Activated CD8-positive, alpha-beta memory T cell treated with anti-CD3 and anti-CD28 coated beads for 4 hours (primary cell): ENCODE data around the gene HEG1.

Source experiments
- DNase-seq, 2 donors: peaks; one replicate each; pipeline ENCODE4 v3.0.0-alpha.2; 2020; ENCODE audit warnings: low read depth in 2 of 2

Gene HEG1

GRCh38 chr3:125069968-125070745 is 14.4 kb upstream of the HEG1 start:
- DNase-seq = no peak

GRCh38 chr3:125069452-125069851 is 13.7 kb upstream of the HEG1 start:
- DNase-seq = no peak

DNA sequence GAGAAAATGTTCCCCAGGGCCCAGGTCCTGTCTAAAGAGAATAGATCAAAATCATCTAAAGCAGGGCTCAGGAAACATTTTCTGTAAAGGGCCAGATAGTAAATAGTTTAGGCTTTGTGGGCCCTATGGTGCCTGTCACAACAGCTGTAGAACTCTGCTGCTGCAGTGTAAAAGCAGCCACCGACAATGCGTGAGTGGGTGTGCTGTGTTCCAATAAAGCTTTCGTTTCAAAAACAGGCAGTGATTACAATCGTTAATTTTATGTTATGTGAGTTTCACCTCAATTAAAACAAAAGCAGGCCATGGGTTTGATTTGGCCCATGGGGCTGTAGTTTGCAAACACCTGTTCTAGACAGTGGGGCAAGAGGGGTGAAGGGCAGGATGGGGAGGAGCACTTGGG is 12.5 kb upstream of the HEG1 start:
- DNase-seq = no peak

DNA sequence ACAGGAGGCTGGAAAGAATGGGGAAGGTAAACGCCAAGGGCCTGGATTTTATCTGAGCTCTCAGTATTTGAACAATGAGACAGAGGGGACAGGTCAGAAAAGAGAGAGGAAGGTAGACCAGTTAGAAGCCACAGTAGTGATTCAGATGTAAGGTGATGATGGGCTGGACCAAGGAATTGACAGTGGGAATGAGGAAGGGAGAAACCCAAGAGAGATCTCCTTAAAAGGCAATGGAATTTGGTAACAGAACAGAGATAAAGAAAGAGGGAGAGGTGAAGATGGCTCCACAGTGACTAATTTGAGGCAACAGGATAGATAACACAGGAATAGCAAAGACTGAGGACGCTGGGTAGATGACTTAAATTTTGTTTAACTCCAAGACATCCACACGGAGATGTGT is 11.4 kb upstream of the HEG1 start:
- no peak for DNase-seq

- no peak for DNase-seq
Measured at GRCh38 chr3:125062904-125063618, 7.3 kb upstream of the HEG1 start.

DNA sequence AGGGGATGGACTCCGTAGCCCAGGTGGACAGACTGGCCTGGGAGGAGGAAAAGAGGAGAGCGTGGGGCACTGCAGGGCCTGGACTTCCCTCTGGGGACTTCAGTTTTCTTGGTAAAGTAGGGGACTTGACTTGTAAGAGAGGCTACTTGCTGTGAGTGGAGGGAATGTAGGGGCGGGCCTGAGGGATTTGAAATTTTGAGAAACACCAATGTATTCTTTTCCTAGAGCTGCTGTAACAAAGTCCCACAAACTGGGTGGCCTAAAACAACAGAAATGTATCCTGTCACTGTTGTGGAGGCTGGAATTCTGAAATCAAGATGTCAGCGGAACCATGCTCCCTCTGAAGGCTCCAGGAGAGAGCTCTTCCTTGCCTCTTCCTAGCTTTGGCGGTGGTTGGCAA is 5.8 kb upstream of the HEG1 start:
- DNase-seq = no peak

DNA sequence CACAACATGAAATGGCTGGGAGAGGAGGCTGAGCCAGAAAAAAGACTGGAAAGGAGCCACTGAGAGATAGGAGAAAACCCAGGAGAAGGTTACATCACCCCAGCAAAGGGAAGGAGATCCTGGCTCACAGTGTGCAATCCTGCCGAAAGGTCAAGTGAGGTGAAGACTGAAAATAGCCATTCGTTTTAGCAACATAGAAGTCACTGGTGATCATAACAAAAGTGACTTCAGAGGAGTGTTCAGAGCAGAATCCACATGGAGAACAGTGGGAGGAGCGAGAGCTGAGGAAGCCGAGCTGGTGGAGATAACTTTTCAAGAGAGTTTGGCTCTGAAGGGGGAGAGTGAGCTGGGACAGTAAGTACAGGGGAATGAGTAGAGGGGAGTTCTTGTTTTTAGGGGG is 5.4 kb upstream of the HEG1 start:
- no peak for DNase-seq

DNA sequence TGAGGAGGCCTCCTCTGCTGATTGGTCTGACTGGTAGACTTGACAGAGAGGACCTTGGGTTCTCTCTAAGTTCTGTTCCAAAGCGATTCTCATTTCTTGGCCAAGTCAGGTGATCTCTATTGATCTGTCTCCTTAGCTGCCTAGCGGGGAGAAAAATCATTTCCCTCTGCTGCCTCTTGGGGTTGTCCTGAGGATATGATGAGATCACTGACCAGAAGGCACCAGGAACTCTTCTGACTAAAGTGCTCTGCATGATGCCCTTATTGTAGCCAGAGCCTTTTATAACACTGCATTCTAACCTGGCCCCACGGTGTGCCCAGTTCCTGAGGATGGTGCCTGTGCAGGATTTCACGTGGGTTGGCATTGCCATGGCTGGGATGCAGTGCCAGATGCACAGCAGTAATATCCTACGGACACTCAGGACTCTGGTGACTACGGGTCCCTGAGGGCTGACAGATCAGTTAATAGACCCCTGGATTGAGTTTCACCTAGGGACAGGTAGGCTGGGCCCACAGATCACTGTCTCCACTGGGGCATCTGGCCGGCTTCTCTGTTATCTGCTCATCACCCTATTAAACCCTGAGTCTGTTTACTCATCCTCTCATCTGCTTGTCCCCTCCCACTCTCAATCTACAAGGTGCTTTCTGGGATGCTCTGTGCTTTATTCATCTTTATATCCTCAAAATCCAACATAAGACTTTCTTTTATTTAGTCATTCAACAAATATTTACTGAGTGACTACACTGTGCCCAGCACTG is 3.9 kb upstream of the HEG1 start:
- DNase-seq = no peak

- no peak for DNase-seq
Measured at GRCh38 chr3:125058959-125059358, 3.2 kb upstream of the HEG1 start.

GRCh38 chr3:125058529-125058928 is 2.7 kb upstream of the HEG1 start:
- no peak for DNase-seq

GRCh38 chr3:125057186-125057850 is 1.5 kb upstream of the HEG1 start:
- DNase-seq = no peak

GRCh38 chr3:125055331-125055912 is 375 bp downstream of the HEG1 start:
- DNase-seq = no peak

DNA sequence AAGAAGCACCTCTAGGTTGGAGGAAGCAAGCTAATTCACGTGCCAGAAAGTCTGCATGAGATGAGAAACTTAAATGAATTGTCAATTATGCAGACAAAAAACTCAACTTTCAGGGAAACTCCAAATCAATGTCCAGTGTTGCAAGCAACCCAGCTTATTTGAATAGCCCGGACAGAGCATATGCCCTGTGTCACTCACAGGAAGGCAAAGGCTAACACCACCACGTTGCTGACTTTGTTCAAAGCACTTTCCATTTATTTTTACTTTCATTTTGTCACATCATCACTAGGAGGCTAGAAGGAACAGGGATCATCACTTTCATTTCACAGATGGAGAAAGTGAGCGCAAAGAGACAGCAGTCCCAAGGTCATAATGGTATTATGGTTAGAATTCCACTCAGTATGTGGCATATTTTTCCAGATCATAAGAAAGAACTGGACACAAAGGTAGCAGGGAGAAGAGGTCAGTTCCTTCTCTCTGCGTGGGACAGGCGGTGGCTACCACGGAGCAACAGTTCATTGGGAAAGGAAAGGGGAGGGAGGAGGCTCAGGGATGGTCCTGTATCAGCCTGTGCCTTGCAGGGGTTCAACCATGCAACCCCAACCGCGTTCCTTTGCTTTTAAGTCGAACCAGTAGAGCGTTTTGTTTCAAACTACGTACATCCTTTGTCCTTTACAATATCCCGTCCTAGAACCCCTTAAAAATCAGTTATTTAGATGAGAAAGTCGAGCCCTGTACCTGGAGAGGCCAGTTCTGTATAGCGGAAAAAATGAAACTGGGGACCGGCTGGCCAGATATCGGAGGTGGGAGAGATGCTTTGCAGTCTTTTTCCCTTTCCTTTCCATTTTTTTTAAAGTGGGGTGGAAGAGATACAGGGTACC is 1.1 kb downstream of the HEG1 start:
- no peak for DNase-seq

DNA sequence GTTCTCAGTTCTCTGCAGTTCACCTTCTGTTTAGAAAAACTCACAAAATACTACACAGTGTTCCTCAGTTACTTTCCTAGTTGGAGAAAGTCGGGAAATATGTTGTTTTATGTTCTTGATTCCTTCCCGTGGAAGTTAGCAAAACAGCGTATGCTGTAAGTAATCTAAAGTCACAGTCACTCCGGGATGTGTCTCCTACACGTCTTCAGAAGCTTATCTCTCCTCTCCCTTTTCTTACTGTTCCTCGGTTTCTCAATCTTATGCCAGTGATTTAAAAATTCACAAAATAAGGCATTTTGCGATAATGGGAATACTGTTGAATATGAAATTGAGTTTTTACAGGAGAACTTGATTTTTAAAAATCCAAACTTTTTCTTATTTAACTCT is 1.7 kb downstream of the HEG1 start:
- DNase-seq = no peak

- no peak for DNase-seq
Measured at GRCh38 chr3:125053304-125053699, 2.5 kb downstream of the HEG1 start.

DNA sequence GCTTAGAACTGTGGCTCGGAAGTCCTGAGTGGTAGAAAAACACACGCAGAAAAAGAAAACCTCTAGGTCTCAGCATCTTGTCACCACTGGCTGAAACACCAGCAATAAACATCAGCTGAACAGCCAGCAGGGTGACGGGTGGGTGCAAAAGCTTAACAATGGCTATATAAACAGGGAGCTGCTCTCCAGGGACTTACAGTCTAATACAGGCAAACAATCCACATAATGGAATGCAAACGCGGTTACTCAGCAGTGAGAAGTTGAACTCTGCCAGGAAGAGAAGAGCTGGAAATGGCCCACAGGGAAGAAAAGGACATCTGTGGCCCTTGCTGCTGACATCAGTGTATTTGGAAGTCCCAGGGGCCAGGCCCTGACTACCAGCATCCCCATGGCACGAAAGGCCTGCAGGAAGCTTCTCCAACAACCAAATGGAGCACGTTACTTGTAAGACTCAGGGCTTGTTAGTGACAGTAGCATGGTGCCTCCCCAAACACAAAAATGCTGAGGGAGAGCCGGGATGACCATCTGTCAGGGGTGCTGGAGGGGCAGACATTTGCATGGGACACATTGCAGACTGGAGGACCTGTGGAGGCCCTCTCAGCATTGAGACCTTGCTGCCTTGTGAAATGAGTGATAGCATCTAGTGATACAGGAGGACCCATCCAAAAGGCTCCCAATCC is 3.0 kb downstream of the HEG1 start:
- DNase-seq = no peak

DNA sequence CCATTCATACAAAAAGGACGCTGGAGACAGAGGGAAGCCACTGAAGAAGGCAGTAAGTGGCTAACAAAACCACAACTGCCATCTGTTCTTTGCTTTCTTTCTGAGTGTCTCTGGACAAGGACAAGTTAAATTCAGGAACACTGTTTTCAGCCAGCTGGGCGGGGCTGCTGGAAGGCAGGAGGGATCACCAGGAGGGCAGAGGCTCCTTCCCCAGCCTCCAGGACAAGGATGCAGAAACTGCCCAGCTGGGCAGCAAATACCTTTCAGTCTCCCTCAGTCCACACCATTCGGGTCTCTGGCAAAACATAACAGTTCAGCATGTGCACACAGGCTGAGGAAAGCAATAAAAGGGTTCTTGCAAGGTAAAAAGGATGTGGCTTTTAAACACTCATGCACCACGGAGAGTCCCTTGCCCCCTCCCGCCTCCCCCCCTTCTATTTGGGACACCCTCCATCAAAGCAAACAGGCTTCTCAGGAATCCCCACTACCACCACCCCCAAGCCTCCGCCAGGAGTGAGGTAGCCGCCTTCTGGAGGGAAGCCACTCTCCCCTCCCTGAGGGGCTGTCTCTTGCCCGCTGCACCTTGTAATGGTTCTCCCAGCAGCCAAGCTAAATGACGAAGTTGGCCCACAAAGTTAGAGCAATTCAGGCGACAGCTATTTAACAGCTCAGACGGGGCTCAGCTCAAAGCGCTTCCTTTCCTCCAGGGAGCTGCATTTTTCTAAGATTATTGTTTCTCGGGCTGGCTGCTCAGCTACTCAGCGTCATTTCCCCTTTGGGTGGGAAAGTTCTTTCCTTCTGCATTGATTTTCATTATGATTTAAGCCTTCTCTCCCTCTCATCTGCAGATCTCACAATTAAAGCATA is 3.8 kb downstream of the HEG1 start:
- peak; percentile 56 to 67 for DNase-seq

- DNase-seq = no peak
Measured at GRCh38 chr3:125051205-125051604, 4.6 kb downstream of the HEG1 start.

GRCh38 chr3:125050488-125051090 is 5.2 kb downstream of the HEG1 start:
- DNase-seq = no peak
